Gastrocnemius medialis (tissue), 4 donors: ENCODE measurements around the gene NDUFAF4. TPM values are rescaled to one million over a fixed set of nuclear protein-coding genes. Genes with fewer than 3 reads are reported as not detected.

Source experiments
- ATAC-seq, 2 donors: fragments of 150-250 bp; one replicate each; pipeline ENCODE4 v1.9.1; 2016
- DNase-seq, 2 donors: peaks; one replicate each; pipeline ENCODE4 v3.0.0-alpha.2; 2019
- H3K27ac ChIP-seq, 4 donors: fragments of 200-600 bp; sonication (generic); 1 replicate in 1 of 4; 2 replicates in 3 of 4; pipeline ENCODE4 v1.5.1; 2016 to 2018; ENCODE audit warnings: mild to moderate bottlenecking in 2 of 4, moderate library complexity in 1 of 4
- H3K27me3 ChIP-seq, 3 donors: fragments of 200-600 bp; sonication (generic) in 2 of 3; 1 replicate in 1 of 3; 2 replicates in 2 of 3; pipeline versions ENCODE4 v1.5.1 to v1.6.0; 2016 to 2019; ENCODE audit warnings: mild to moderate bottlenecking in 1 of 3, moderate library complexity in 1 of 3
- H3K36me3 ChIP-seq, 2 donors: fragments of 200-600 bp; sonication (generic) in 1 of 2; one replicate each; pipeline ENCODE4 v1.5.1; 2017 to 2018
- H3K4me1 ChIP-seq, 2 donors: fragments of 200-600 bp; sonication (generic) in 1 of 2; one replicate each; pipeline ENCODE4 v1.5.1; 2016 to 2017; ENCODE audit warnings: mild to moderate bottlenecking in 2 of 2
- H3K4me3 ChIP-seq, 4 donors: fragments of 200-600 bp; sonication (generic) in 3 of 4; 1 replicate in 1 of 4; 2 replicates in 3 of 4; pipeline ENCODE4 v1.5.1; 2016 to 2019; ENCODE audit warnings: mild to moderate bottlenecking in 2 of 4
- H3K9me3 ChIP-seq, 3 donors: fragments of 200-600 bp; sonication (generic) in 2 of 3; 1 replicate in 1 of 3; 2 replicates in 2 of 3; pipeline ENCODE4 v1.5.1; 2016 to 2019
- CTCF ChIP-seq, 5 experiments: fragments of 450-650 bp in 3 of 5; fragments of 200-600 bp in 2 of 5; sonication (generic) in 2 of 5; IDR thresholded peaks in 4 of 5; conservative IDR thresholded peaks in 1 of 5; 1 replicate in 4 of 5; 2 replicates in 1 of 5; pipeline ENCODE4 v1.5.1; 2016 to 2019; ENCODE audit warnings: antibody characterized with exemption in 5 of 5, mild to moderate bottlenecking in 3 of 5, moderate library complexity in 3 of 5
- POLR2A ChIP-seq, 2 donors: fragments of 450-650 bp; IDR thresholded peaks; one replicate each; pipeline ENCODE4 v1.6.1; 2017; ENCODE audit warnings: antibody characterized with exemption in 2 of 2, mild to moderate bottlenecking in 2 of 2, moderate library complexity in 2 of 2
- in situ Hi-C, 4 donors: fragments of 200-750 bp; cut with MboI; loops; one replicate each; pipeline versions ENCODE4 v1.15.0 to v1.8.0; 2017; ENCODE audit warnings: low sequenced_read_pairs in 4 of 4
- intact Hi-C: fragments of 100-400 bp; cut with DNase I; formaldehyde crosslinking; loops from one replicate; pipeline ENCODE4 v1.15.1; 2023; ENCODE audit warnings: low total_unique reads
- total RNA-seq, 4 donors: library from RNA; depleted of rRNA; stranded (reverse); fragments of >200 nt; gene quantifications; one replicate each; pipeline versions ENCODE4 v1.1.0 to v1.2.3, GENCODE V29; 2016

The NDUFAF4 gene
- total RNA-seq, 4 donors from 2014 or later = 31.3 to 63.9 (median 45.8) TPM

GRCh38 chr6:96923400-96923799 lies 25.7 kb upstream of the NDUFAF4 start:
- H3K27me3 ChIP-seq = no peaks in the 10 kb centered on the region
- ATAC-seq (no peak), DNase-seq (no peak)
- H3K4me1 ChIP-seq = no peaks in the 10 kb centered on the region
- intact Hi-C loops (no loop called here), in situ Hi-C loops (loop anchor here in 1 of 4 donors (25.0 kb wide), 1 partner anchor 464 kb away; no protein-coding TSS in a partner anchor)
- TF ChIP-seq CTCF (IDR thresholded peaks at IDR 0.05 in 4 of 5, conservative IDR thresholded peaks at IDR 0.05 in 1 of 5) = no peak
- TF ChIP-seq POLR2A (IDR thresholded peaks at IDR 0.05) = no peak
- peak overlapping the region in 2 of 4 donors; percentile 73 to 79 for H3K4me3 ChIP-seq
- H3K27ac ChIP-seq = peak overlapping the region; percentile 78 to 90 (median 82)
- no peaks in the 10 kb centered on the region for H3K9me3 ChIP-seq
- H3K36me3 ChIP-seq = no peaks in the 10 kb centered on the region

- DNase-seq (no peak), ATAC-seq (no peak)
- Histone ChIP-seq H3K27me3 (peaks cover 0 to 2% (median 0%) of the 10 kb centered on the region in 3 donors), H3K4me1 (no peaks in the 10 kb centered on the region), H3K4me3 (no peak overlapping the region), H3K27ac (no peak overlapping the region), H3K36me3 (no peaks in the 10 kb centered on the region), H3K9me3 (no peaks in the 10 kb centered on the region)
- TF ChIP-seq CTCF (IDR thresholded peaks at IDR 0.05 in 4 of 5, conservative IDR thresholded peaks at IDR 0.05 in 1 of 5) (no peak), POLR2A (IDR thresholded peaks at IDR 0.05) (no peak)
- in situ Hi-C loops = loop anchor here in 1 of 4 donors (25.0 kb wide), 1 partner anchor 470 kb away; no protein-coding TSS in a partner anchor
- intact Hi-C loops = no loop called here
Measured at GRCh38 chr6:96917098-96917497, 19.4 kb upstream of the NDUFAF4 start.

GRCh38 chr6:96913621-96914020 lies 15.9 kb upstream of the NDUFAF4 start:
- intact Hi-C loops = no loop called here
- DNase-seq (no peak), ATAC-seq (no peak)
- Histone ChIP-seq H3K27me3 (peaks cover 0 to 2% (median 0%) of the 10 kb centered on the region in 3 donors), H3K36me3 (no peaks in the 10 kb centered on the region), H3K4me3 (no peak overlapping the region), H3K27ac (no peak overlapping the region), H3K9me3 (no peaks in the 10 kb centered on the region), H3K4me1 (no peaks in the 10 kb centered on the region)
- no peak for TF ChIP-seq CTCF (IDR thresholded peaks at IDR 0.05 in 4 of 5, conservative IDR thresholded peaks at IDR 0.05 in 1 of 5)
- no peak for TF ChIP-seq POLR2A (IDR thresholded peaks at IDR 0.05)
- in situ Hi-C loops = loop anchor here in 1 of 4 donors (25.0 kb wide), 1 partner anchor 474 kb away; no protein-coding TSS in a partner anchor

GRCh38 chr6:96911751-96912150 lies 14.1 kb upstream of the NDUFAF4 start:
- ATAC-seq (no peak), DNase-seq (no peak)
- peaks cover 0 to 2% (median 0%) of the 10 kb centered on the region in 3 donors for H3K27me3 ChIP-seq
- H3K36me3 ChIP-seq = no peaks in the 10 kb centered on the region
- H3K9me3 ChIP-seq = no peaks in the 10 kb centered on the region
- TF ChIP-seq POLR2A (IDR thresholded peaks at IDR 0.05) = no peak
- TF ChIP-seq CTCF (IDR thresholded peaks at IDR 0.05 in 4 of 5, conservative IDR thresholded peaks at IDR 0.05 in 1 of 5) = no peak
- in situ Hi-C loops = loop anchor here in 1 of 4 donors (25.0 kb wide), 1 partner anchor 476 kb away; no protein-coding TSS in a partner anchor
- H3K4me1 ChIP-seq = no peaks in the 10 kb centered on the region
- H3K4me3 ChIP-seq = no peak overlapping the region
- intact Hi-C loops = no loop called here
- H3K27ac ChIP-seq = no peak overlapping the region

GRCh38 chr6:96911171-96911570 lies 13.5 kb upstream of the NDUFAF4 start:
- H3K4me3 ChIP-seq = no peak overlapping the region
- peaks cover 0 to 2% (median 0%) of the 10 kb centered on the region in 3 donors for H3K27me3 ChIP-seq
- no peak for TF ChIP-seq POLR2A (IDR thresholded peaks at IDR 0.05)
- no peak for TF ChIP-seq CTCF (IDR thresholded peaks at IDR 0.05 in 4 of 5, conservative IDR thresholded peaks at IDR 0.05 in 1 of 5)
- no peaks in the 10 kb centered on the region for H3K36me3 ChIP-seq
- intact Hi-C loops = no loop called here
- DNase-seq = no peak
- H3K4me1 ChIP-seq = no peaks in the 10 kb centered on the region
- no peak for ATAC-seq
- H3K27ac ChIP-seq = no peak overlapping the region
- no peaks in the 10 kb centered on the region for H3K9me3 ChIP-seq
- in situ Hi-C loops = loop anchor here in 1 of 4 donors (25.0 kb wide), 1 partner anchor 476 kb away; no protein-coding TSS in a partner anchor
